Measurements from ENCODE around the gene ATP5F1D. TPM values are rescaled to one million over a fixed set of nuclear protein-coding genes. Genes with fewer than 3 reads are reported as not detected.

Gene ATP5F1D
- 100 to 1,000 TPM; 156 TPM for total RNA-seq

GRCh38 chr19:1241417-1242095, at the start of gene ATP5F1D:
Gene ATP5F1D (plus strand): TSS chr19:1241751. CDS start chr19:1241851, 100 bp downstream.

DNA sequence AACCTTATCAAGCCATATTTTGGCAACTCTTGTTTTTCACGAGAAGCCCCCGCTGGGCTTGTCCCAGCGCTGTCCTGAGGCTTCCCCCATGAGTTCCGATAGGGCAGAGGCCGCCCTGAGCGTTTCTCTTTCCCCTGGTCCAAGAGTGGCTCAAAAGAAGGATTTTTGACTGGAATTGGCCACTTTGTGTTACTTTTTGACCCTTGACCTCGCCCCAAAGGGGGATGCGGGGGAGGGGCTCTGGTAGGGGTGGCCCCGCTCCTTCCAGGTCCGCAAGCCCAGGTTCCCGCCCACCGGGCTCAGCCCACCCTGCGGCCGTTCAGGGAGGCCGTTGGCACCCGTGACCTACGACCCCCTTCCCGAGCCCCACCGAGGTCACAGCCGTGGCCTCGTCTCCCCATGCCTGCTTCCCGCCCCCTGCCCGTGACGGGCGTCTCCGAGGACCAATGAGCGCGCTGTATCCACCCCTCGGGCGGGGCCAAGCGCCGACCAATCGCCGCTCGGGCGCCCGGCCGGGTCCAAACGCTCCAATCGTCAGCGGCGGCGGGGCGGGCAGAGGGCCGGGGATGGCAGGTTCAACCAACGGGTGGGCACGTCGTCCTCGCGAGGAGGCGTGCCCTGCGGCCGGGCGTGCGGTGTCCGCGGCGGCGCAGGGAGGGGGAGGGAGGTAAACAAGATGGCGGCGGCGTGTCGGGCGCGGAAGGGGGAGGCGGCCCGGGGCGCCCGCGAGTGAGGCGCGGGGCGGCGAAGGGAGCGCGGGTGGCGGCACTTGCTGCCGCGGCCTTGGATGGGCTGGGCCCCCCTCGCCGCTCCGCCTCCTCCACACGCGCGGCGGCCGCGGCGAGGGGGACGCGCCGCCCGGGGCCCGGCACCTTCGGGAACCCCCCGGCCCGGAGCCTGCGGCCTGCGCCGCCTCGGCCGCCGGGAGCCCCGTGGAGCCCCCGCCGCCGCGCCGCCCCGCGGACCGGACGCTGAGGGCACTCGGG, 36.1 kb upstream of the ATP5F1D start, which contains the start of gene STK11:
Gene STK11, plus strand, starts transcription at position 665 of the 986 bp plus-strand sequence. CDS start 1,136 bp downstream, outside the sequence.

DNA sequence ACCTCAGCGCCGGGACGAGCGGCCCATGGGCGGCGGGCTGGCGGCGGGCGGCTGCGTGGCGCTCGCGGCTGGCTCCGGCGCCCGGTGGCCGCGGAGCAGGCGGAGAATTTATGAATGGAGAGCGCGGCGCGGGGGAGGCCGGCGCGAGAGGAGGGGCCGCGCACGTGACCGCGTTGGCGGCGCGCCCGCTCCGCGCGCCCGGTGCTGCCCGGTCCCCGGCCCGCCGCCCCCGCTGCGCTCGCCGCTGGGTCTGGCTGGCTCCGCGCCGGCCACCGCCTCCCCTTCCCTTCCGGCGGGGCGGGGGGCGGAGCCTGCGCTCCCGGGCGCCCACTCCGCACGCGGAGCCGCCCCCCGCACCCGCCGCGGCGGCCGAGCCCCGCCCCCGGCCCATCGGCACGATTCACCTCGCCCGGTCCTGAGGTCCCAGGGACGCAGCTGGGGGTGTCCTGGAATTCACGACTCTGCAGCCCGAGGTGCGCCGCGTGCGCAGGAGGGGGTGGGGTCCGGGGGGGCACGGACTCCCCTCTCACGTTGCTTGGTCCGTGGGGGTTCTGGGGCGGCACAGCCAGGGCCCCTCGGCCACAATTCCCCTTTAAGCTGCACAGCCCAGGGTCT, 3.7 kb upstream of the ATP5F1D start, which contains the start of gene CBARP:
Gene CBARP, minus strand, starts transcription at position 252 of the 615 bp plus-strand sequence. CDS start 1,905 bp downstream, outside the sequence.

GRCh38 chr19:1248139-1248785, 6.7 kb downstream of the ATP5F1D start, which contains the start of gene MIDN:
Gene MIDN (plus strand): TSS chr19:1248583. CDS start chr19:1250297, 1,714 bp downstream.

GRCh38 chr19:1269065-1269477, 27.5 kb downstream of the ATP5F1D start, which contains the start of gene CIRBP:
Gene CIRBP (plus strand): TSS chr19:1269332. CDS start chr19:1270934, 1,602 bp downstream.

DNA sequence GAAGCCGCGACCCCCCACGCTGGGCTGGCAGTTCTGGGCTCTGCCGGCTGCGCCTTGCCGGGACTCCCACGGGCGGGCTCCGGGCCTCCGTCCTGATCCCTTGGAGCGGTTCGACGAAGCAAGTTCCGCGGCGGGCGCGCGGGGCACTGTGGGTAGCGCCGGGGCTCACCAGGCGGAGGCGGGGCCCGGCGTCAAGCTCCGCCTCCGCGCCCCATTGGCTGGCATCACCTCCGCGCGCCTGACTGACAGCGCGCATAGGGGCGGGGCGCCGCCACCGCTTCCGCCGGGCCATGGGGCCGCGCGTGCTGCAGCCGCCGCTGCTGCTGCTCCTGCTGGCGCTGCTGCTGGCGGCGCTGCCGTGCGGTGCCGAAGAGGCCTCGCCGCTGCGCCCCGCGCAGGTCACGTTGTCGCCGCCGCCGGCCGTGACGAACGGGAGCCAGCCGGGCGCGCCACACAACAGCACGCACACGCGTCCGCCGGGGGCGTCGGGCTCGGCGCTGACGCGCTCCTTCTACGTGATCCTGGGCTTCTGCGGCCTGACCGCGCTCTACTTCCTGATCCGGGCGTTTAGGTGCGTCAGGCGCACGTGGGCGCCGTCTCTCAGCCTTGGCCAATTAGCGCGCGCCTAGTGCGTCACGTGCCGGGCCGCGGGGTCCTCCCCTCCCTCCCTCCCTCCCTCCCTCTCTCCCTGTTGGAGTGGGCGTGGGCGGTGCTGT, 33.9 kb downstream of the ATP5F1D start, which contains the start of gene FAM174C:
Gene FAM174C, plus strand, starts transcription at position 271 of the 716 bp plus-strand sequence. Its CDS starts 20 bp downstream, at position 291.

GRCh38 chr19:1285737-1286360, 44.3 kb downstream of the ATP5F1D start, which contains the start of gene EFNA2:
Gene EFNA2 (plus strand): TSS chr19:1285873. CDS start chr19:1286169, 296 bp downstream.

Other genes starting within 250 kb of the ATP5F1D start
- under 1 TPM in 1 of 2 experiments, not detected in 1; 0.14 TPM for gene GRIN3B, start 241.3 kb upstream of the ATP5F1D start, total RNA-seq
- gene TMEM259, start 220.6 kb upstream of the ATP5F1D start, total RNA-seq = 100 to 1,000 TPM; 174 to 176 TPM
- gene RNU6-2, start 220.2 kb upstream of the ATP5F1D start, total RNA-seq = not detected
- gene CNN2, start 215.1 kb upstream of the ATP5F1D start, total RNA-seq = 100 to 1,000 TPM; 504 to 515 TPM
- gene ABCA7, start 201.6 kb upstream of the ATP5F1D start, total RNA-seq = 100 to 1,000 TPM; 100 to 105 TPM
- 100 to 1,000 TPM; 537 to 556 TPM for gene ARHGAP45, start 174.6 kb upstream of the ATP5F1D start, total RNA-seq
- gene POLR2E, start 146.4 kb upstream of the ATP5F1D start, total RNA-seq = 100 to 1,000 TPM; 115 to 121 TPM
- 100 to 1,000 TPM; 163 to 168 TPM for gene GPX4, start 137.8 kb upstream of the ATP5F1D start, total RNA-seq
- gene SBNO2, start 67.5 kb upstream of the ATP5F1D start, total RNA-seq = 10 to 100 TPM; 95.4 to 95.8 TPM
- gene STK11, start 36.0 kb upstream of the ATP5F1D start, total RNA-seq = 10 to 100 TPM; 73.7 to 77.1 TPM
- gene CBARP, start 3.7 kb upstream of the ATP5F1D start, total RNA-seq = under 1 TPM; 0.08 to 0.10 TPM
- gene MIDN, start 6.8 kb downstream of the ATP5F1D start, total RNA-seq = 10 to 100 TPM; 60.2 to 62.3 TPM
- gene CIRBP, start 27.6 kb downstream of the ATP5F1D start, total RNA-seq = 100 to 1,000 TPM; 220 to 233 TPM
- 10 to 100 TPM; 50.5 to 51.2 TPM for gene FAM174C, start 33.8 kb downstream of the ATP5F1D start, total RNA-seq
- not detected for gene EFNA2, start 44.1 kb downstream of the ATP5F1D start, total RNA-seq
- 10 to 100 TPM; 88.7 to 89.9 TPM for gene NDUFS7, start 142.2 kb downstream of the ATP5F1D start, total RNA-seq
- 10 to 100 TPM; 19.1 to 20.8 TPM for gene GAMT, start 159.8 kb downstream of the ATP5F1D start, total RNA-seq
- gene DAZAP1, start 165.8 kb downstream of the ATP5F1D start, total RNA-seq = 100 to 1,000 TPM; 185 to 188 TPM
- gene RPS15, start 196.6 kb downstream of the ATP5F1D start, total RNA-seq = 1,000 to 10,000 TPM; 1,627 to 1,683 TPM
- gene APC2, start 208.4 kb downstream of the ATP5F1D start, total RNA-seq = under 1 TPM in 1 of 2 experiments, not detected in 1; 0.15 TPM
- 10 to 100 TPM; 33.2 to 35.7 TPM for gene C19orf25, start 237.5 kb downstream of the ATP5F1D start, total RNA-seq
- gene PCSK4, start 248.6 kb downstream of the ATP5F1D start, total RNA-seq = 1 to 10 TPM; 2.9 to 4.5 TPM
- 1 to 10 TPM; 1.5 to 1.6 TPM for gene REEP6, start 249.4 kb downstream of the ATP5F1D start, total RNA-seq